HepG2 (cell line): ENCODE results near the gene NOTCH4. TPM values are rescaled to one million over a fixed set of nuclear protein-coding genes. Genes with fewer than 3 reads are reported as not detected.

Source experiments
- ATAC-seq: fragments of 200-7000 bp; cut with Tn5 transposase; 3 replicates; pipeline ENCODE4 v1.9.1; 2020; ENCODE audit warnings: mild to moderate bottlenecking, moderate library complexity
- BruUV-seq: library from RNA; stranded (reverse); fragments of 400-500 nt; replicated peaks from 2 replicates; lab custom pipeline; 2021; lab: Mats Ljungman, UMichigan
- CTCF ChIA-PET: fragments of 300-600 bp; formaldehyde crosslinking; extraction: SDS; loops from one replicate; lab custom pipeline; 2021; ENCODE audit warnings: low total read pairs, inconsistent platforms, low intra/inter-chr PET ratio; lab: Yijun Ruan, JAX
- POLR2A ChIA-PET: fragments of 350-600 bp; sonication (Branson Sonifier 250); formaldehyde crosslinking; loops from one replicate; lab custom pipeline; 2020; ENCODE audit warnings: antibody characterized with exemption, inconsistent platforms; lab: Yijun Ruan, JAX
- DNase-seq: peaks from one replicate; pipeline ENCODE4 v3.0.0-alpha.2; 2015; ENCODE audit warnings: low spot score
- FAIRE-seq: peaks from 3 replicates; lab custom pipeline; 2011; peaks lifted over from hg19 to GRCh38; lab: Jason Lieb, UNC
- H2AFZ ChIP-seq: one replicate; pipeline ENCODE4 v1.6.1; 2011; ENCODE audit warnings: low read length, inconsistent platforms
- H3K27ac ChIP-seq: fragments of 300-600 bp; 3 replicates; pipeline ENCODE4 v1.8.0; 2011; ENCODE audit warnings: mixed run types, mild to moderate bottlenecking, mixed read lengths, low read length, inconsistent platforms; ENCODE audit not compliant: insufficient read depth; ENCODE audit errors: extremely low read length
- H3K27me3 ChIP-seq, 2 experiments: fragments of 200-600 bp in 1 of 2; 2 replicates in 1 of 2; 3 replicates in 1 of 2; pipeline versions ENCODE4 v1.6.0 to v1.8.0; 2011; ENCODE audit warnings: low read length in 2 of 2, mild to moderate bottlenecking in 2 of 2, moderate library complexity in 2 of 2, inconsistent platforms in 1 of 2; ENCODE audit not compliant: insufficient read depth in 2 of 2, control insufficient read depth in 1 of 2
- H3K36me3 ChIP-seq, 2 experiments: fragments of 200-600 bp in 1 of 2; replicated peaks in 1 of 2; 2 replicates in 1 of 2; 3 replicates in 1 of 2; pipeline versions ENCODE4 v1.5.1 to v1.8.0; 2011; ENCODE audit warnings: low read length in 2 of 2, inconsistent platforms in 1 of 2; ENCODE audit not compliant: insufficient read depth in 2 of 2, control insufficient read depth in 1 of 2
- H3K4me1 ChIP-seq: 2 replicates; pipeline ENCODE4 v1.5.1; 2012; ENCODE audit warnings: low read length, inconsistent platforms; ENCODE audit not compliant: insufficient read depth
- H3K4me2 ChIP-seq: 2 replicates; pipeline ENCODE4 v1.6.0; 2011; ENCODE audit warnings: low read depth, low read length, inconsistent platforms
- H3K4me3 ChIP-seq, 3 experiments: fragments of 200-600 bp in 1 of 3; sonication (generic), shearing (Covaris generic) in 1 of 3; replicated peaks in 1 of 3; 2 replicates each; pipeline ENCODE4 v1.5.1; 2011 to 2016; ENCODE audit warnings: low read length in 3 of 3, inconsistent platforms in 2 of 3, low read depth in 2 of 3, mild to moderate bottlenecking in 2 of 3, control low read depth in 1 of 3, mixed read lengths in 1 of 3; ENCODE audit not compliant: insufficient read depth in 1 of 3
- H3K79me2 ChIP-seq: one replicate; pipeline ENCODE4 v1.6.1; 2011; ENCODE audit warnings: low read length, inconsistent platforms; ENCODE audit not compliant: insufficient read depth
- H3K9ac ChIP-seq: 2 replicates; pipeline ENCODE4 v1.6.0; 2011; ENCODE audit warnings: mild to moderate bottlenecking, low read depth, low read length, inconsistent platforms; ENCODE audit not compliant: insufficient read depth
- H3K9me3 ChIP-seq: 2 replicates; pipeline ENCODE4 v1.5.1; 2012; ENCODE audit warnings: mild to moderate bottlenecking, low read length
- H4K20me1 ChIP-seq: 2 replicates; pipeline ENCODE4 v1.6.0; 2011; ENCODE audit warnings: inconsistent platforms, mild to moderate bottlenecking, low read length, moderate library complexity; ENCODE audit not compliant: insufficient read depth
- CBX2 ChIP-seq, 2 experiments: fragments of 200-600 bp in 1 of 2; sonication (generic); formaldehyde crosslinking in 1 of 2; IDR thresholded peaks; 2 replicates each; pipeline versions ENCODE4 v1.7.0 to v1.8.1; 2018 to 2022; ENCODE audit warnings: low read depth in 2 of 2, low read length in 1 of 2, mild to moderate bottlenecking in 1 of 2, missing genetic modification reagents in 1 of 2
- FIP1L1 ChIP-seq: fragments of 200-400 bp; formaldehyde crosslinking; IDR thresholded peaks from 2 replicates; pipeline ENCODE4 v1.6.1; 2018; ENCODE audit warnings: low read depth, mild to moderate bottlenecking, low read length, moderate library complexity, borderline replicate concordance; ENCODE audit not compliant: insufficient read depth
- GABPB1 ChIP-seq: IDR thresholded peaks from 2 replicates; pipeline ENCODE4 v1.6.1; 2016; ENCODE audit warnings: mild to moderate bottlenecking, missing genetic modification reagents, moderate library complexity, missing compliant biosample characterization
- GLMP ChIP-seq: sonication (generic); formaldehyde crosslinking; IDR thresholded peaks from 2 replicates; pipeline ENCODE4 v1.9.0; 2021; ENCODE audit warnings: missing genetic modification reagents, mild to moderate bottlenecking, borderline replicate concordance
- HOXA5 ChIP-seq: sonication (generic); formaldehyde crosslinking; IDR thresholded peaks from 2 replicates; pipeline ENCODE4 v1.4.0; 2020; ENCODE audit warnings: missing genetic modification reagents
- PHF8 ChIP-seq: sonication (generic); formaldehyde crosslinking; IDR thresholded peaks from 2 replicates; pipeline ENCODE4 v1.5.0; 2020; ENCODE audit warnings: missing genetic modification reagents
- SIN3A ChIP-seq: IDR thresholded peaks from 2 replicates; pipeline ENCODE4 v1.6.1; 2011; ENCODE audit warnings: low read depth, mild to moderate bottlenecking, control low read depth, low read length, borderline replicate concordance
- SOX6 ChIP-seq, 2 experiments: fragments of 450-650 bp in 1 of 2; sonication (generic) in 1 of 2; formaldehyde crosslinking in 1 of 2; IDR thresholded peaks; 2 replicates each; pipeline versions ENCODE4 v1.4.0 to v1.6.1; 2017 to 2020; ENCODE audit warnings: antibody characterized with exemption in 1 of 2, mild to moderate bottlenecking in 1 of 2, missing genetic modification reagents in 1 of 2
- STAG1 ChIP-seq: sonication (generic); formaldehyde crosslinking; IDR thresholded peaks from 2 replicates; pipeline ENCODE4 v1.4.0; 2020; ENCODE audit warnings: missing genetic modification reagents
- TGIF2 ChIP-seq: IDR thresholded peaks from 2 replicates; pipeline ENCODE4 v1.6.1; 2016; ENCODE audit warnings: control low read depth, missing compliant biosample characterization
- THAP11 ChIP-seq: IDR thresholded peaks from 2 replicates; pipeline ENCODE4 v1.6.1; 2016; ENCODE audit warnings: missing biosample characterization, missing genetic modification reagents
- ZNF282 ChIP-seq: fragments of 450-650 bp; IDR thresholded peaks from 2 replicates; pipeline ENCODE4 v1.6.1; 2018; ENCODE audit not compliant: partially characterized antibody
- ZNF605 ChIP-seq: sonication (generic); formaldehyde crosslinking; IDR thresholded peaks from 2 replicates; pipeline ENCODE4 v1.8.0; 2022; ENCODE audit warnings: mild to moderate bottlenecking, missing genetic modification reagents
- ZUFSP ChIP-seq: sonication (generic); formaldehyde crosslinking; IDR thresholded peaks from 2 replicates; pipeline ENCODE4 v1.9.0; 2021; ENCODE audit warnings: missing genetic modification reagents, mild to moderate bottlenecking, borderline replicate concordance
- WGBS: methylation state at CpG from one replicate; pipeline ENCODE4 v1.1.6; 2017; ENCODE audit warnings: low lambda C conversion rate; 5-methylcytosine and 5-hydroxymethylcytosine counted together
- in situ Hi-C: cut with HindIII; loops from 2 replicates; pipeline ENCODE4 v1.10.0; 2017; ENCODE audit warnings: low pct_unique_long_range_greater_than_20kb; ENCODE audit not compliant: extremely low pct_ligation_motif_present
- intact Hi-C: fragments of 100-400 bp; cut with micrococcal nuclease; formaldehyde crosslinking; loops from one replicate; pipeline ENCODE4 v1.10.0; 2022; ENCODE audit not compliant: unreplicated experiment
- polyA plus RNA-seq, 8 experiments: library from polyadenylated mRNA; depleted of rRNA in 3 of 8; stranded (reverse) in 7 of 8; unstranded in 1 of 8; fragments of >200 nt; fragmentation: Illumina TruSeq in 4 of 8; extraction: Trizol in 4 of 8; gene quantifications; 2 replicates each; pipeline versions ENCODE4 v1.2.1 to v1.2.3, GENCODE V29; 2011 to 2016; ENCODE audit warnings: low read depth in 4 of 8, missing spikeins in 1 of 8, mixed read lengths in 1 of 8; ENCODE audit not compliant: insufficient read depth in 1 of 8
- total RNA-seq, 5 experiments: library from RNA; depleted of rRNA; stranded (reverse); fragments of >200 nt; fragmentation: Illumina TruSeq; extraction: Trizol; gene quantifications; 2 replicates each; pipeline ENCODE4 v1.2.3, GENCODE V29; 2016; ENCODE audit warnings: low read depth in 1 of 5
- TF ChIP-seq, protein P1 (sequence below): sonication (generic); formaldehyde crosslinking; IDR thresholded peaks from 2 replicates; pipeline ENCODE4 v1.5.1; 2020; ENCODE audit warnings: mild to moderate bottlenecking, missing genetic modification reagents, moderate library complexity

The NOTCH4 gene
- total and polyA plus RNA-seq, 2 of the 13 experiments (the other 11 are each of a cell fraction or from before 2014, with no cell fraction given) = 0.51 to 0.83 TPM

DNA sequence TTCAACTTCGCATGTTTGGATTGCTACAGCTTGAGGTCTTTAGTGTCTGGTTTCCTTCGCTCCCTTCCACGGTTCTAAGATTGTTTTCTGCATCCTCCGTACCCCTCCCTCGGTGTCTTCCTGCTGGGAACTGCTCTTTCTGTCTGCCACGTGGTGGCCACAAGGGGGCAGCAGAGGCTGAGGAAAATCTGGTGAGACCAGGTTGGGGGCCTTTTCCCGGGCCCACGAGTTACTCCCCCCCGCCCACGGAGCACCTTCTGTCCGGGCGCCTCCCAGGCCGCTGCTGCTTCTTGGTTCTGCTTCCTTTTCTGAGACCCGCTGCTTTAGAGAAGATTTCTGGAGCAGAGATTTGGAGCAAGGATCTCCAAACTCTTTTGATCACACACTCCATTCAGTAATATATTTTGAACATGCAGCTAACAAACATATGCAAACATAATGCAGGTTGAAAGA is 21.1 kb upstream of the NOTCH4 start:
- Histone ChIP-seq H3K4me2 (peak overlapping the region; percentile 30; the same call in 1 of the 2 replicates), H3K27me3 (peaks cover 0 to 23% of the 10 kb centered on the region in 2 experiments; a peak in 3 of 5 replicates), H3K9me3 (peaks cover 6% of the 10 kb centered on the region; the same call in 1 of the 2 replicates), H3K9ac (no peak overlapping the region), H3K79me2 (no peaks in the 10 kb centered on the region), H3K36me3 (no peaks in the 10 kb centered on the region), H3K4me3 (no peak overlapping the region; a peak in 1 of 6 replicates), H2AFZ (no peak overlapping the region), H3K4me1 (no peaks in the 10 kb centered on the region), H3K27ac (no peak overlapping the region), H4K20me1 (no peaks in the 10 kb centered on the region)
- intact Hi-C loops (loop anchor here (10.0 kb wide), 2 partner anchors 450 to 550 kb away; no protein-coding TSS in a partner anchor), in situ Hi-C loops (loop anchor here (10.0 kb wide), 1 partner anchor 550 kb away; no protein-coding TSS in a partner anchor)
- FAIRE-seq (peak; percentile 85), DNase-seq (peak; percentile 43), ATAC-seq (peak; percentile 84)
- no TSS peak for BruUV-seq
- 0% methylated on average over 14 of the region's 14 CpGs for WGBS
- CTCF ChIA-PET = interaction anchor here (1.3 to 2.1 kb wide), 4 partner anchors 10 to 169 kb away, joined by 4 to 10 read pairs (median 6); no protein-coding TSS in a partner anchor
- POLR2A ChIA-PET = no interaction called here
- TF ChIP-seq STAG1 (CRISPR knock-in tag) = peak; percentile 77
- no peak for TF ChIP-seq ZNF282
- TF ChIP-seq, protein P1, sequence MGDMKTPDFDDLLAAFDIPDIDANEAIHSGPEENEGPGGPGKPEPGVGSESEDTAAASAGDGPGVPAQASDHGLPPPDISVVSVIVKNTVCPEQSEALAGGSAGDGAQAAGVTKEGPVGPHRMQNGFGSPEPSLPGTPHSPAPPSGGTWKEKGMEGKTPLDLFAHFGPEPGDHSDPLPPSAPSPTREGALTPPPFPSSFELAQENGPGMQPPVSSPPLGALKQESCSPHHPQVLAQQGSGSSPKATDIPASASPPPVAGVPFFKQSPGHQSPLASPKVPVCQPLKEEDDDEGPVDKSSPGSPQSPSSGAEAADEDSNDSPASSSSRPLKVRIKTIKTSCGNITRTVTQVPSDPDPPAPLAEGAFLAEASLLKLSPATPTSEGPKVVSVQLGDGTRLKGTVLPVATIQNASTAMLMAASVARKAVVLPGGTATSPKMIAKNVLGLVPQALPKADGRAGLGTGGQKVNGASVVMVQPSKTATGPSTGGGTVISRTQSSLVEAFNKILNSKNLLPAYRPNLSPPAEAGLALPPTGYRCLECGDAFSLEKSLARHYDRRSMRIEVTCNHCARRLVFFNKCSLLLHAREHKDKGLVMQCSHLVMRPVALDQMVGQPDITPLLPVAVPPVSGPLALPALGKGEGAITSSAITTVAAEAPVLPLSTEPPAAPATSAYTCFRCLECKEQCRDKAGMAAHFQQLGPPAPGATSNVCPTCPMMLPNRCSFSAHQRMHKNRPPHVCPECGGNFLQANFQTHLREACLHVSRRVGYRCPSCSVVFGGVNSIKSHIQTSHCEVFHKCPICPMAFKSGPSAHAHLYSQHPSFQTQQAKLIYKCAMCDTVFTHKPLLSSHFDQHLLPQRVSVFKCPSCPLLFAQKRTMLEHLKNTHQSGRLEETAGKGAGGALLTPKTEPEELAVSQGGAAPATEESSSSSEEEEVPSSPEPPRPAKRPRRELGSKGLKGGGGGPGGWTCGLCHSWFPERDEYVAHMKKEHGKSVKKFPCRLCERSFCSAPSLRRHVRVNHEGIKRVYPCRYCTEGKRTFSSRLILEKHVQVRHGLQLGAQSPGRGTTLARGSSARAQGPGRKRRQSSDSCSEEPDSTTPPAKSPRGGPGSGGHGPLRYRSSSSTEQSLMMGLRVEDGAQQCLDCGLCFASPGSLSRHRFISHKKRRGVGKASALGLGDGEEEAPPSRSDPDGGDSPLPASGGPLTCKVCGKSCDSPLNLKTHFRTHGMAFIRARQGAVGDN (CRISPR knock-in tag) = peak; percentile 19; the same call in 1 of the 2 replicates
- TF ChIP-seq CBX2 (IDR thresholded peaks at IDR 0.05; ENCODE audit: low read depth, low read length) = no peak
- no peak for TF ChIP-seq CBX2 (CRISPR knock-in tag; IDR thresholded peaks at IDR 0.05; ENCODE audit: low read depth)
- TF ChIP-seq GLMP = no peak
- peak; percentile 38; the same call in 1 of the 2 replicates for TF ChIP-seq PHF8 (CRISPR knock-in tag)
- TF ChIP-seq GABPB1 (CRISPR knock-in tag) = 0 out of 2 replicates have a peak, but pooled peaks have one; percentile 18
- TF ChIP-seq HOXA5 (CRISPR knock-in tag) = 0 out of 2 replicates have a peak, but pooled peaks have one; percentile 29
- no peak for TF ChIP-seq FIP1L1
- TF ChIP-seq TGIF2 (CRISPR knock-in tag) = no peak
- no peak; the same call in 1 of the 2 replicates for TF ChIP-seq ZNF605 (CRISPR knock-in tag)
- no peak for TF ChIP-seq ZUFSP (CRISPR knock-in tag)
- 0 out of 2 replicates have a peak, but pooled peaks have one; percentile 28 for TF ChIP-seq THAP11 (CRISPR knock-in tag)
- TF ChIP-seq SOX6 (IDR thresholded peaks at IDR 0.05) = no peak
- 0 out of 2 replicates have a peak, but pooled peaks have one; percentile 37 for TF ChIP-seq SOX6 (CRISPR knock-in tag; IDR thresholded peaks at IDR 0.05)
- TF ChIP-seq SIN3A = no peak
